OCI-LY1 (cell line): Measurements from ENCODE around the gene ATAD3C.
"Not testable (repeated sequence)": the region's sequence is repeated elsewhere in the genome, so short reads cannot be mapped to it uniquely, and the experiment has no call there.

ENCODE experiments used
- H2AFZ ChIP-seq: fragments of 200-600 bp; sonication (generic), shearing (Covaris generic); 2 replicates; pipeline ENCODE4 v1.6.0; 2014; ENCODE audit warnings: antibody characterized with exemption, mild to moderate bottlenecking, low read length
- H3F3A ChIP-seq: fragments of 200-600 bp; sonication (generic), shearing (Covaris generic); 2 replicates; pipeline ENCODE4 v1.6.0; 2014; ENCODE audit warnings: mild to moderate bottlenecking, antibody characterized with exemption, low read length, moderate library complexity; ENCODE audit not compliant: insufficient read depth
- H3K27ac ChIP-seq: fragments of 200-600 bp; sonication (generic); 2 replicates; pipeline ENCODE4 v1.5.1; 2014; ENCODE audit warnings: low read length, mixed run types, mild to moderate bottlenecking, low read depth; ENCODE audit not compliant: poor library complexity, severe bottlenecking
- H3K27me3 ChIP-seq: fragments of 200-600 bp; sonication (generic); 2 replicates; pipeline ENCODE4 v1.6.0; 2014; ENCODE audit warnings: antibody characterized with exemption, mild to moderate bottlenecking, low read length, moderate library complexity; ENCODE audit not compliant: insufficient read depth
- H3K36me3 ChIP-seq: fragments of 200-600 bp; sonication (generic); 2 replicates; pipeline ENCODE4 v1.6.1; 2014; ENCODE audit warnings: mild to moderate bottlenecking, antibody characterized with exemption, low read length, moderate library complexity, mixed read lengths; ENCODE audit not compliant: insufficient read depth
- H3K4me1 ChIP-seq: fragments of 200-600 bp; sonication (generic); 2 replicates; pipeline ENCODE4 v1.5.1; 2014; ENCODE audit warnings: mild to moderate bottlenecking, low read length, moderate library complexity; ENCODE audit not compliant: insufficient read depth, severe bottlenecking
- H3K4me2 ChIP-seq: fragments of 200-600 bp; sonication (generic), shearing (Covaris generic); 2 replicates; pipeline ENCODE4 v1.6.1; 2014; ENCODE audit warnings: low read length
- H3K4me3 ChIP-seq: fragments of 200-600 bp; sonication (generic); 2 replicates; pipeline ENCODE4 v1.5.1; 2014; ENCODE audit warnings: low read length, low read depth, mild to moderate bottlenecking, mixed read lengths; ENCODE audit not compliant: poor library complexity, severe bottlenecking
- H3K79me2 ChIP-seq: fragments of 200-600 bp; shearing (Covaris generic); 2 replicates; pipeline ENCODE4 v1.6.1; 2016; ENCODE audit warnings: mixed run types, low read length, mixed read lengths; ENCODE audit not compliant: insufficient read depth
- H3K9ac ChIP-seq: fragments of 200-600 bp; sonication (generic), shearing (Covaris generic); 2 replicates; pipeline ENCODE4 v1.6.1; 2014; ENCODE audit warnings: mild to moderate bottlenecking, low read length, mixed read lengths
- H3K9me2 ChIP-seq: fragments of 200-600 bp; sonication (generic), shearing (Covaris generic); 2 replicates; pipeline ENCODE4 v1.6.1; 2014; ENCODE audit warnings: low read depth, mild to moderate bottlenecking, low read length, mixed read lengths
- H3K9me3 ChIP-seq: fragments of 200-600 bp; shearing (Covaris generic); 2 replicates; pipeline ENCODE4 v1.6.1; 2014; ENCODE audit warnings: low read length, mixed read lengths
- H4K20me1 ChIP-seq: fragments of 200-600 bp; sonication (generic), shearing (Covaris generic); 2 replicates; pipeline ENCODE4 v1.6.0; 2016; ENCODE audit warnings: mild to moderate bottlenecking, low read length; ENCODE audit not compliant: insufficient read depth
- EZH2 ChIP-seq: fragments of 200-600 bp; sonication (generic), shearing (Covaris generic); IDR thresholded peaks from 2 replicates; pipeline ENCODE4 v1.8.0; 2017; ENCODE audit warnings: borderline replicate concordance, mixed run types, mild to moderate bottlenecking, antibody characterized with exemption, low read length, moderate library complexity, mixed read lengths
- TF ChIP-seq, protein P1 (sequence below): fragments of 200-600 bp; sonication (generic), shearing (Covaris generic); IDR thresholded peaks from 2 replicates; pipeline ENCODE4 v1.5.1; 2017; ENCODE audit warnings: mild to moderate bottlenecking, antibody characterized with exemption, low read length, moderate library complexity, mixed read lengths

Gene ATAD3C

DNA sequence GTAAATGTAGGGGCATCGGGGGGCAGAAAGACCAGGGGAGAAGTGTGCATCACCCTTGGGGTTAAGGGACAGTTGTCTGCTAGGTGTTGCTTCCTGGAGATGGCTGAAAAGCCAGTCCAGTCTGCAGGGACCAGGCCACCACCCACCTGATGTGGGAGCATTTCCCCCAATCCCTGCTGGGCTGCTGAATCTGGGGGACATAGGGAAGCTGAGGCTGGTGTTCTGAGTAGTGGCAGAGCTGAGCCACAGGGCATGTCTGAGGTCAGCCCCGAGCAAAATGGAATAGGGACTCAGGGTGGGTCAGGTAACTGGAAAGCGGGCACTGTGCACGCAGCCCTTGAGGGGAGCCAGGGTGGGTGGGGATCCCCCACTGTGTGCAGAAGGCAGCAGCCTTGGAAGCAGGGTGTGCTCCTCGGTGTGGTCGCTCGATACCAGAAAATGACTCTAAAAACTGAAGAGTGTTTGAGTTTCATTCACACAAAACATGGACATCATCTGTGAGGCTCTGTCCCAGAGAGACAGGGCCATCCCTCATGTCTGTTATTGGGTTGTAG lies 48.0 kb upstream of the ATAD3C start:
- Histone ChIP-seq H3K27ac (no peak overlapping the region), H3K79me2 (peaks cover 36% of the 10 kb centered on the region), H3K36me3 (peaks cover 81% of the 10 kb centered on the region), H3K9me2 (no peaks in the 10 kb centered on the region), H3K9ac (no peak overlapping the region), H3K27me3 (no peaks in the 10 kb centered on the region), H4K20me1 (no peaks in the 10 kb centered on the region), H3F3A (no peaks in the 10 kb centered on the region), H3K4me1 (peaks cover 45% of the 10 kb centered on the region), H3K4me2 (no peak overlapping the region; the same call in 1 of the 2 replicates), H3K4me3 (peak overlapping the region; percentile 98), H2AFZ (no peak overlapping the region), H3K9me3 (no peaks in the 10 kb centered on the region)
- no peak for TF ChIP-seq EZH2
- TF ChIP-seq, protein P1, sequence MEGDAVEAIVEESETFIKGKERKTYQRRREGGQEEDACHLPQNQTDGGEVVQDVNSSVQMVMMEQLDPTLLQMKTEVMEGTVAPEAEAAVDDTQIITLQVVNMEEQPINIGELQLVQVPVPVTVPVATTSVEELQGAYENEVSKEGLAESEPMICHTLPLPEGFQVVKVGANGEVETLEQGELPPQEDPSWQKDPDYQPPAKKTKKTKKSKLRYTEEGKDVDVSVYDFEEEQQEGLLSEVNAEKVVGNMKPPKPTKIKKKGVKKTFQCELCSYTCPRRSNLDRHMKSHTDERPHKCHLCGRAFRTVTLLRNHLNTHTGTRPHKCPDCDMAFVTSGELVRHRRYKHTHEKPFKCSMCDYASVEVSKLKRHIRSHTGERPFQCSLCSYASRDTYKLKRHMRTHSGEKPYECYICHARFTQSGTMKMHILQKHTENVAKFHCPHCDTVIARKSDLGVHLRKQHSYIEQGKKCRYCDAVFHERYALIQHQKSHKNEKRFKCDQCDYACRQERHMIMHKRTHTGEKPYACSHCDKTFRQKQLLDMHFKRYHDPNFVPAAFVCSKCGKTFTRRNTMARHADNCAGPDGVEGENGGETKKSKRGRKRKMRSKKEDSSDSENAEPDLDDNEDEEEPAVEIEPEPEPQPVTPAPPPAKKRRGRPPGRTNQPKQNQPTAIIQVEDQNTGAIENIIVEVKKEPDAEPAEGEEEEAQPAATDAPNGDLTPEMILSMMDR: no peak

DNA sequence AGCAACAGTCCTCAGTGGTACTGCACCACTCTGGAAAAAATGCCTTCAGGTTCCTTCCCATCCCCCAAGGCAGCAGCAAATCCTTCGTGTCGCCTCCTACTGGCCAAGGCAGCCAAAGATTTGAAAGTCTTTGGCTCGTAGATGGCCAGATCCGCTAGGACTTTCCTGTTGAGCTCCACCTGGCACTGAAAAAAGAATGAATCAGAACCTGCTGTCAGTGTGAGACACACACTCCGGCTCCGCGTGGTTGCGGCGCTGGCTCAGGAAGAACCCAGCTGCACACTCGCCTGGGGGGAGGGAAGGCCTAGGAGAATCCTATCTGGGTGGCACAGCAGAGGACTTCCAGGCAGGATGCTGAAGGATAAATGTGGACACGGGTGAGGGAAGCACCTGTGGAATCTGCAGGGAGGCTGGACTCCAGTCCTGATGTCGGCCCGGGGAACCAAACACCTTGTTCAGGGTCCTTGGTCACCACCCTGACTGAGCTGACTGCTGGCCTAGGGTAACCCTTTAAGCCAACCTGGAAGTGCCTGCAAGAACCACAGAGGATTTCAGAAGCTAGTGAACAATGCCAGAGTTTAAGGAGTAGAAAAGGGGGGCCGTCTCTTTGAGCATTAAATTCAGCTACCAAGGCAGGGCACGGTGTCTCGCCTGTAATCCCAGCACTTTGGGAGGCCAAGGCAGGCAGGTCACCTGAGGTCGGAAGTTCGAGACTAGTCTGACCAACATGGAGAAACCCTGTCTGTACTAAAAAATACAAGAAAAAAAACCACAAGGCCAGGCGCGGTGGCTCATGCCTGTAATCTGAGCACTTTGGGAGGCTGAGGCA lies 47.2 kb upstream of the ATAD3C start:
- Histone ChIP-seq H3K9ac (no peak overlapping the region), H3K27me3 (no peaks in the 10 kb centered on the region), H4K20me1 (no peaks in the 10 kb centered on the region), H3K9me3 (no peaks in the 10 kb centered on the region), H3K4me1 (peaks cover 42% of the 10 kb centered on the region), H3K79me2 (peaks cover 37% of the 10 kb centered on the region), H3K4me3 (no peak overlapping the region), H2AFZ (no peak overlapping the region), H3K4me2 (no peak overlapping the region), H3F3A (no peaks in the 10 kb centered on the region), H3K36me3 (peaks cover 78% of the 10 kb centered on the region), H3K9me2 (no peaks in the 10 kb centered on the region), H3K27ac (no peak overlapping the region)
- TF ChIP-seq EZH2: no peak
- TF ChIP-seq, protein P1: peak; percentile 76

DNA sequence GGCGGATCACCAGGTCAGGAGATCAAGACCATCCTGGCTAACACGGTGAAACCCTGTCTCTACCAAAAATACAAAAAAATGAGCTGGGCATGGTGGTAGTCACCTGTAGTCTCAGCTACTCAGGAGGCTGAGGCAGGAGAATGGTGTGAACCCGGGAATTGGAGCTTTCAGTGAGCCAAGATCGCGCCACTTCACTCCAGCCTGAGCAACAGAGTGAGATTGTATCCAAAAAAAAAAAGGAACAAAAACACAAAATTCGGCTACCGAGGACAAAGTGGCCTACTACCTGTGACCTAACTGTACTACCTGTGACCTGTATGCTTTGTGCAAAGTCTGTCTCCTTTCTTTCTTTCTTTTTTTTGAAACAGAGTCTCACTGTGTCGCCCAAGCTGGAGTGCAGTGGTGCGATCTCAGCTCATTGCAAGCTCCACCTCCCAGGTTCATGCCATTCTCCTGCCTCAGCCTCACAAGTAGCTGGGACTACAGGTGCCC lies 46.5 kb upstream of the ATAD3C start:
- H3K9ac ChIP-seq, H3K9me2 ChIP-seq, H3K27ac ChIP-seq, H3K9me3 ChIP-seq, H4K20me1 ChIP-seq, H3K4me2 ChIP-seq, H3F3A ChIP-seq, H2AFZ ChIP-seq, H3K4me3 ChIP-seq, H3K27me3 ChIP-seq: not testable (repeated sequence)
- Histone ChIP-seq H3K4me1 (peaks cover 38% of the 10 kb centered on the region), H3K36me3 (peaks cover 71% of the 10 kb centered on the region), H3K79me2 (peaks cover 38% of the 10 kb centered on the region)
